GM12874 (cell line): ENCODE results near the gene ACSS3.

ENCODE experiments used
- CTCF ChIP-seq: IDR thresholded peaks from 2 replicates; pipeline ENCODE4 v1.5.1; 2011; ENCODE audit warnings: low read depth, mild to moderate bottlenecking, control low read depth, low read length, moderate library complexity; ENCODE audit not compliant: insufficient read depth

Gene ACSS3

GRCh38 chr12:81205416-81205815 is 127.5 kb downstream of the ACSS3 start:
- no peak for TF ChIP-seq CTCF

GRCh38 chr12:81206429-81206828 is 128.6 kb downstream of the ACSS3 start:
- TF ChIP-seq CTCF = no peak

- TF ChIP-seq CTCF = no peak
Measured at GRCh38 chr12:81207173-81207572, 129.3 kb downstream of the ACSS3 start.

- TF ChIP-seq CTCF = no peak
Measured at GRCh38 chr12:81207664-81208063, 129.8 kb downstream of the ACSS3 start.

- TF ChIP-seq CTCF = no peak
Measured at GRCh38 chr12:81208187-81208911, 130.5 kb downstream of the ACSS3 start.

GRCh38 chr12:81209012-81209411 is 131.1 kb downstream of the ACSS3 start:
- no peak for TF ChIP-seq CTCF

GRCh38 chr12:81211306-81211705 is 133.4 kb downstream of the ACSS3 start:
- TF ChIP-seq CTCF = no peak
